HFF-Myc (cell line): ENCODE measurements around the gene SLC23A3.

Experiments
- DNase-seq: peaks from one replicate; pipeline ENCODE4 v3.0.0-alpha.2; 2011; ENCODE audit warnings: low read depth; ENCODE audit errors: extremely low read depth
- H3K4me3 ChIP-seq: replicated peaks from 2 replicates; pipeline ENCODE4 v1.5.1; 2011; ENCODE audit warnings: low read depth, mild to moderate bottlenecking, control low read depth, low read length
- CTCF ChIP-seq: IDR thresholded peaks from 2 replicates; pipeline ENCODE4 v1.5.1; 2012; ENCODE audit warnings: mild to moderate bottlenecking, low read depth, low read length, control low read depth; ENCODE audit errors: missing control alignments

SLC23A3 gene

GRCh38 chr2:219199470-219200211, 29.8 kb upstream of the SLC23A3 start:
- TF ChIP-seq CTCF, result no peak
- no peak overlapping the region for H3K4me3 ChIP-seq
- no peak for DNase-seq

DNA sequence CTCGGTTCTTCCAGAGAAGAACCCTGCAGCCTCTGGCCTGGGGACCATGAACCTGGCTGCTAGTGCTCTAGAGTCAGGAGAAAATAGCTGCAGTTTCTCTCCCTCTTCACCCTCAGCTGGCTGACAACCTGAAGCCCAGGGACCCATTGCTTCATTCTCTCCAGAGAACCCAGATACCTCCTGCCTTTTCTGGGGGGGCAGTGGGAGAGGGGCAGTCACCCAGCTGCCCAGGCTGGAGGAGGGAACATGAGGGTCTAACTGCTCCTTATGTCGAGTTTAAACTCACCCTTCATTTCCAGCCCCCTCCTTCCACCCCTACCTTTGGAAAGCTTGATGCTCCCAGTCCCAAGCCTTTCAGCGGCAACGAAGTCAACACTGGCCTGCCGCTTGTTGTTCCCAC, 29.1 kb upstream of the SLC23A3 start:
- TF ChIP-seq CTCF, result no peak
- no peak for DNase-seq
- H3K4me3 ChIP-seq, result no peak overlapping the region

DNA sequence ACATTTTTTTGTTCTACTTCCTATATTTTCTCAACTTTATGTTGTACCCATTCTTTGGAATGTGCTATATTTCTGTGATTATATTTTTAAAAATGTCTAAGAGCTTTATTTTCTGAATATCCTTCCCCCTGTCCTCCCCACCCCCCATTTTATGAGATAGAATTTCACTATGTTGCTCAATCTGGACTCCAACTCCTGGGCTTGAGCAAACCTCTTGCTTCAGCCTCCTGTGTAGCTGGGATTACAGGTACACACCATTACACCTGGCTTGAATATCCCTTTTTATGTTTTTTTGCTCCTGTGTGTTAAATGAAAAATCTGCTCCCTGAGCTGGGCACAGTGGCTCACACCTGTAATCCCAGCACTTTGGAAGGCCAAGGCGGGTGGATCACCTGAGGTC, 27.6 kb upstream of the SLC23A3 start:
- no peak for TF ChIP-seq CTCF
- H3K4me3 ChIP-seq, result no peak overlapping the region
- no peak for DNase-seq

DNA sequence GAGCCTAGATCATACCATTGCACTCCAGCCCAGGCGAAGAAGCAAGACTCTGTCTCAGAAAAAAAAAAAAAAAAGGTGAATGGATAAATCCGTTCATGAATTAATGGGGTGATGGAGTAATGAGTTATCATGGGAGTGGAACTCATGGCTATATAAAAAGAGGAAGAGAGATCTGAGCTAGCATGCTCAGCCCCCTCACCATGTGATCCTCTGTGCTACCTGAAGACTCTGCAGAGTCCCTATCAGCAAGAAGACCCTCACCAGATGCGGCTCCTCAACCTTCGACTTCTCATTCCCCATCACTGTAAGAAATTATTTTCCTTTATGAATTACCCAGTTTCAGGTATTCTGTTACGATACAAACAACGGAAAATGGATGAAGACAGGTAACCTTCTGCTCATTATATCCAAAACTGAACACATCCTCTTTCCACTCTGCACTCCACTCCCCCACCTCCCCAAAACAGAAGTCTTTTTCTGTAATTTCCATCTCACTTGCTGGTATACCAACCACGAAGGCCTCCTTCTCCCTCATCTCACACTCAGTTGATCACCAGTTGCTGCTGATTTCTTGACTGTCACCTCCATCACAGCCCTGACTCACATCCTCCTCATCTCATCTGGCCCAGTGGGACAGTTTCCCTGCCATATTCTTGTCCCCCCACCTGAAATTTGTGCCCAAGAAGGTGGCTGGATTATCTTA, 17.1 kb upstream of the SLC23A3 start:
- no peak for TF ChIP-seq CTCF
- no peak overlapping the region for H3K4me3 ChIP-seq
- no peak for DNase-seq

DNA sequence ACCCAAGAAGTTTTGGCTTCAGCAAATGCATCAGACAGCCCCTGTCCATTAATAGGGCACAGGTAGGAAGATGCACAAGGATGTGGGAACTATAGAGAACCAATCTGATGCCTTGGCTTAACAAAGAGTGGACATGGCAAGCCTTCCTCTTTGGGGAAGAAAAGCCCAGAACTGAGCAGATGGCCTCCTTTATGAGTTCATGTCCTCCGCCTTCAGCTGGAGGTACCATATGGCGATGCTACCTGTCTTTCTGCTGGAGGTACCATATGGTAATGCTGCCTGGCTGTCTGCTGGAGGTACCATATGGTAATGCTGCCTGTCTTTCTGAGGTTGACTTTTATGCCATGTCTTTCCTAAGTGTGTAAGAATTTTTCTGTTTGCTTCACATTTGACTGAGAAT, 14.3 kb upstream of the SLC23A3 start:
- no peak overlapping the region for H3K4me3 ChIP-seq
- TF ChIP-seq CTCF, result no peak
- DNase-seq, result no peak

DNA sequence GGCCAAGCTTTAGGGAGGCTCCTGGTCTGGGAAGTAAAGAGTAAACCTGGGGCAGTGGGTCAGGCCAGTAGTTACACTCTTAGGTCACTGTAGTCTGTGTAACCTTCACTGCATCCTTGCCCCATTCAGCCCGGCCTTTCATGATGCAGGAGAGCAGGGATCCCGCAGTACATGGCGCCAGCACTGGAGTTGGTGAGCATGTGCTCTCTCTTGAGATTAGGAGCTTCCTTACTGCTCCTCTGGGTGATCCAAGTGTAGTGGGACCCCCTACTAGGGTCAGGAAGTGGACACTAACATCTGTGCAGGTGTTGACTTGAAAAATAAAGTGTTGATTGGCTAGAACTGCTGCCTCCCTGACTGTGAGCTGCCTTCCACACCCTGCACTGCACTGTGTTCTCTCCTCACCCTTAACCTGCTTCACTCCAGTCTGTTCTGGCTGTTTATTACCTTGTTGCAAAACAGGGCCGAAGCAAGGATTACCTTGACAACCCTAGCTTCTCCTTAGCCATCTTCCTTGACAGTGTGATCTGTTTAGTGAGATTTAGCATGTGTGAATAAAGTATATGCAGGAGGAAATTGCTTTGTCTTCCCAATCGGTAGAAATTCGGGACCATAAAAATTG, 13.4 kb upstream of the SLC23A3 start:
- no peak for TF ChIP-seq CTCF
- no peak overlapping the region for H3K4me3 ChIP-seq
- no peak for DNase-seq
